LNCAP (cell line): ENCODE results near the gene CREBBP.

ENCODE experiments used
- CTCF ChIP-seq: fragments of 450-650 bp; IDR thresholded peaks from 2 replicates; pipeline ENCODE4 v1.5.1; 2017; ENCODE audit warnings: mild to moderate bottlenecking

The CREBBP gene

GRCh38 chr16:3687021-3687420 lies 193.5 kb downstream of the CREBBP start:
- no peak for TF ChIP-seq CTCF

DNA sequence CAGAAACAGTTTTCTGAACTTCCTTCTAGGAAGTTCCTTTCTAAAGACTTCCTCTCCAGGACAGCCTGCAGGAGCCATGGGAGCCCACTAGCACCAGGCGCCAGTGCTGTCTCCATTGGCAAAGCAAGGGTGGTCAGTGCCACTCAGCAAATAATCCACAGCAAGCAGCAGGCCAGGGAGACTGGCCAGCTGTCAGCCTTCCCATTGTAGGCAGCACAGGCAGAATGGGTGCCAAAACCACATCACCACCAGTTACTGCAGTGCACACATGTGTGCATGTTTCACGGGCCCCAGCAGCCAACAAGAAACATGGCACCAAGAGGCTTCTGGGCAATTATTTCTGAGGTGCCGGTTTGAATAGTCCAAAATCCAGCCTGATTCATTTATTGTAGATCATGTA lies 199.3 kb downstream of the CREBBP start:
- TF ChIP-seq CTCF, result no peak

DNA sequence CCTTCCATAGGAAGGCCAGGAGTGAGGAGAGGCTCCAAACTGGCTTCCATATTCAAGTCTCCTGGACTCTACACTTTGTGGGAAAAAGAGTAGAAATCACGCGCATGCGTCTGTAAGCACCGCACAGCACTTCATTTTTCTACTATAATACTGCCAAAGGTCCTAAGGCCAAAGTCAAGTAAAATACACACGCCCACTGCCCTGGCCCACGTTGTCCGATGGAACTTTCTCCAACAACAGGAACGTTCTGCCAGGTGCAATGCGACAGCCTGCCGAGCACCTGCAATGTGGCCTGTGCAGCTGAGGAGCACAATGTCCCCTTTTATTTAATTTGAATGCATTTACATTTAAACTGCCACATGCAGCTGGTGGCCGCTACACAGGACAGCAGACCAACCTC lies 202.5 kb downstream of the CREBBP start:
- TF ChIP-seq CTCF, result no peak

DNA sequence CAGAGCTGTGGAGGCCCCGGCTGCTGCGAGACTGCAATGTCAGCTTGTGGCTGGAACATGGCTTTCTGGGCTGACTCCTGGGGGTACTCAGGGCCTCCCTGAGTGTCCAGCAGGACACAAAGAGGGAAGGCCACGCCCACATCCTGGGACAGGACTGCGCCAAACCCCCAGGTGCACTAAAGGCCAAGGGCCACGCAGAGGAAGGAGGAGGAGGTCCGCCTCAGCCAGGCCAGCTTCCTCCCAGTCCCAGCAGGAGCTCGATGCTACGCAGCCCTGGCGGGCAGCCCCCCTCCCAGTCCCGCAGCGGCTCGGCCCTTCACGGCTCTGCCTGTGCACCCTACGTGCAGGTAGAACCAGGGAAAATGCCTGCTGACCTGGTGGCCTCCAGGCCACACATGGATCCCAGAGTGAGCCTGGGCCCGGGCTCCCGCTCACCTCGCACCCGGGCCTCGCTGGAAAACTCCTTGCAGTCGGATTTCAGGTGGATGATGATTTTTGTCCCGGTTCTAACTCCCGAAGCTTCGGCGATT lies 204.8 kb downstream of the CREBBP start:
- TF ChIP-seq CTCF, result no peak
